HG03060 (cell line): ENCODE data around the gene PCCA.
"Not testable (repeated sequence)": the region's sequence is repeated elsewhere in the genome, so short reads cannot be mapped to it uniquely, and the experiment has no call there.

Experiments
- ATAC-seq: cut with Tn5 transposase; IDR thresholded peaks from one replicate; pipeline ENCODE4 v1.9.1; 2021; ENCODE audit warnings: low read depth, moderate number of reproducible peaks; ENCODE audit not compliant: unreplicated experiment

The PCCA gene

DNA sequence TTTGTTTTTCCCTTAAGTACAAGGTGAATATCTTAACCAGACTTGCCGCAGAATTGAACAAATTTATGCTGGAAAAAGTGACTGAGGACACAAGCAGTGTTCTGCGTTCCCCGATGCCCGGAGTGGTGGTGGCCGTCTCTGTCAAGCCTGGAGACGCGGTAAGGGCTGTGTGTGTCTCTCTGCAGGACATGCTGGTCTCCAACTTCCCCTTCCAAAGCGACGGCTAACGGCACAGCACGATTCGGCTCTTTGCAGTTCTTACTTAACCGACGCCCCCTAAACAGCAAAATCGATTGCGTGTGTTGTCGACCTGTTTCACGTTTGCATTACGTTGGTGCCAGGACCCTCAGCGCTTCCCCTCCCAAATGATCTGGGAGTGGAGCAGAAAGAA lies 426.5 kb downstream of the PCCA start:
- ATAC-seq = no peak

DNA sequence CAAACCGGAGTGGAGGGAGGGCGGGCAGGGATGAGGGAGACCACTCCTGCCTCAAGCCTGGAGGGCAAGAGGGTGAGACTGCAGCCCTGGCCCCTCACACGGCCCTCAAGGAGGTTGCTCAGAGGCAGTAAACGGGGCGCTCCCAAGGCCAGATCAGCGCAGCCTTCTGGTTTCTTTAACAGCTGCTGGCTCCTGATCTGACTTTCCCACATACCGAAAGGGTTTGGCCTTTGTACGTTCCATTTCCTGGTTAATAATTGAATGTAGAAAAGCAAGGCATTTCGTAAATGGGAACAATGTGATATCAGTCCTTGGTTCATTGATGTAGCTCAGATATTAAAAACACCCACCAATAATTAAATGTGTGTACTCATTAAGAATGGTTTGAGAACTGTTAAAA lies 428.2 kb downstream of the PCCA start:
- ATAC-seq = no peak

DNA sequence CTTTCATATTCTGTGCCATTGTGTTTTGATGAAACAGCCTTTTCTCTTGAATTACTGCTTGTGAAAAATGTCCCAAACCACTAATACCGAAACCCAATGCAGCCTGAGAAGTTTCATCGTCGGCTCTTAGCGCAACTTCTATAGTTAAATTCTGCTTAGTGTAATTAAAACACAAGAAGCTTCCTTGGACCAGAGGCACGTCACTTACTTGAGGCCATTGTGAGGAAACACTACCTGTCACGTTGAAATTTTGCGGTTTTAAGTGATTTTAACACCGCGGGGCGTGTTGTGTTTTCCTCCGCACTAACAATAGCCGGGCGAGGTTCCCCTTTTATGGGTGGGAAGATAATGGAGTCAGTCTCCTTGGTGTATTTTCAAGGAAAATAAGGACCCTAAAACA lies 428.8 kb downstream of the PCCA start:
- ATAC-seq = no peak

DNA sequence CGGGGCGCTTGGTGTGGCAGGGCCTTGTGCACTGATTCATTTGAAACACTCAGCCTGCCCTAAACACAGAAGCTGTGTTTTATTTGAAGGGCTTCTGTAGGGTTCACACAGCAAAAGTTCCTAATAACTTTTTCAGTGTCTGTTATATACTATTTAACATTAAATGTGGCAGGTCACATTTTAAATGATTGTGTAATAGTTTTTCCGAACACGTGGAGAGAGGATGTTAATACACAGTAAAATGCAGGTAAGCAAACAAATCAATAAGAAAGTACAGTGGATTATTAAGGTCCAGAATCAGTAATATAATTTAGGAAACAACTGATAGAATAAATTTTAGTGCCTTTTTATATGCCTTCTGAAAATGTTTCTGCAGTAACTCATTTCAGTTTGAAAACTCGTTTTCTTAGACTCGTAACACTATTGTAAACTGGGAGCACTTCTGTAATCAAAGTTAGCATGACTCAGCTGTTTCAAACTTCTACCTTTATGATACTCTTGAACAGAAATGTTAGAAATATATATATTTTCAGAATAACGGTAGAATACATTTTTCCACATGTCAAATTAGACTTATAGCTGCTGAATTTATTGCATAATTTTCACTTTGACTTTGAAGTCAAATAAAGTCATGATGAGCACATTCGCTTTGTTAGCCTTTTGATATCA lies 429.6 kb downstream of the PCCA start:
- no peak for ATAC-seq

DNA sequence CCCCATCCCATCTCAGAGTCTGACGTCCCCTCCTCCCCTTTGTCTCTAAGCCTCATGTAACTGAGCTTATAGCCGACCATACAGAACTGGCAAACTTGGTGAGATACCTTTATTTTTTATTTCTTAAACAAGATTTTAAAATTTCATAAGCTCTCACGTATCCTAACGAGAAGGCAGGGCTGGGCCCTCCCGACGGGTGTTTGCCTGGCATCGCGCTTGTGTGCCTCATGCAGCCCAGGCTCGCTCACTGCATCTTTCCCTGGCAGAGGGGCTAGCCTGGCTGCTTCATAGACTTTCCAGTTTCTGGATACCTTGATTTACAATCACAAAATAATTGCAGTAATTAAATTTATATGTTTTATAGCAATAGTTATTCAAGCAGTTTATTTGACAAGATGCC lies 430.7 kb downstream of the PCCA start:
- no peak for ATAC-seq

DNA sequence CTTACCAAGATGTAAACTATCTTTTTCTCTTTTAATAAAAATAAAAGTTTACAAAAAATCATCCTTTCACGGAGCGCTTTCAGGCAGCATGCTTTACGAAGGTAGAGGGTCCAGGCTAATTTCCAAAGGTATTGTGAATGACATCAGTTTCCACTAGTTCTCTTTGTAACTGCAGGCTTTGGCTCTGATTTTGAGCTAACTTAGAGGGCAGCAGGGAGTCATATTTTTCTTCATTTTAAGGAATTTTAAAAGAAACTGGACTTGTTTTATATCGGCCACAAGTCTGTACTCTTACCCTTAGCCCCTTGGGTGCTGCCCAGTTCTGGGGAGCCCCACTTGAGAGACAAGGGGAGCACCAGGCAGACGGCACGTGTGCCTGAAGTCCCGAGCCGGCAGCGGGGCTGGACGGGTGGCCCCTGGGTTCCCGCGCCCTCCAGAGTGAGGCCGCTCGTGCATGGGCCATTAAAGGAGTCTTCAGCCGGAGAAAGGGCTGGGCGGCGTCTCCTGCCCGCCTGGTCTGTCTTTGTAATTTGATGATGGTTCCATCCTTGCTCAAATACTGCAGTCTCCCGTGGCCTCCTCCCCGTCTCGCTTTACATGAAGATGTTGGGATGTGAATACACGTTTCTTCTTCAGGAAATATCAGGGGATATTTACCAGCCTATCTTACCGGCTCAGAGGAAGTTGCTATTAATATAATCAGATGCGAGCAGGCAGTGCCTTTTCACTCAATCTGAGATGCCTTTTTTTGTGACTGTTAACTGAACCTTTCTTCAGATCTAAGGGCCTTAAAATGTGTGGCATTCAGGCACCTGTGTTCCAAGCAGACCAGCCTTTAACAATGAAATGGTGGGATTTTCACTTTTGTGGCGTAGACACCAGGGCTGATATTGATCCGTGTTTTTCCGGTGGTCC lies 432.3 kb downstream of the PCCA start:
- no peak for ATAC-seq

DNA sequence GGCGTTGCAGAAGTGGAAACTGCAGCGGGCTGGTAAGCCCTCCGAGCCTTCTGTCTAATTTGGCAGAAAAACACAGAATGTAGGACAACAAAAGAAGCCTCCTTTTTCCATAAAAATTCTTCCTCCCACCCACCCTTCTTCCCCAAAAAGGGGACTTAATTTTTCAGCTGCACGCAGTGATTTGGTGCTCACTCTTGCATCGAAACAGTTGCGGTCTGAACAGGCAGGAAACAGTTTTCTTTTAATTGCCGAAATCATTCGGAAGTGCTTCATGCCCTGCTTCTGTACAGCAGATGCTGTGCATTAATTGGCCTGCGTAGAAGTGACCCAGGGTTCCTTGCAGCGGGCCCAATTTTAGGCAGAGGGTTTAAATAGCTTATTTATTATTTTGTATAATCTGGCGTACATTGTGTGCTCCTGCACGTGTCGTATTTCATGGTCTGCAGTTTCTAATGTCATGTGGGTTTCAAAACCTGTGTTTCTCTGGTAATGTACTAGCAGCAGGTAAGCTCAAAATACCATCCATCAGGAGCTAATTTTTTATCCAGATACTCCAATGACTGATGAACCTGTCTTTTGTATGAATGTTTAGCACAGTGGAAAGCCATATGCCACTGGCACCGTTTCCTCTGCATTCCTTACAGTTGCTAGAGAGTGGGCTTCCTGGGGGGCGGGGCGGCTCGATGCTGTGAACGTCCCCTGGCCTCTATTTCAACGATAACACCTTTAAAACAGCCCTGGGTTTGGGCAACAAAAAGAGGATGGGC lies 433.1 kb downstream of the PCCA start:
- no peak for ATAC-seq

DNA sequence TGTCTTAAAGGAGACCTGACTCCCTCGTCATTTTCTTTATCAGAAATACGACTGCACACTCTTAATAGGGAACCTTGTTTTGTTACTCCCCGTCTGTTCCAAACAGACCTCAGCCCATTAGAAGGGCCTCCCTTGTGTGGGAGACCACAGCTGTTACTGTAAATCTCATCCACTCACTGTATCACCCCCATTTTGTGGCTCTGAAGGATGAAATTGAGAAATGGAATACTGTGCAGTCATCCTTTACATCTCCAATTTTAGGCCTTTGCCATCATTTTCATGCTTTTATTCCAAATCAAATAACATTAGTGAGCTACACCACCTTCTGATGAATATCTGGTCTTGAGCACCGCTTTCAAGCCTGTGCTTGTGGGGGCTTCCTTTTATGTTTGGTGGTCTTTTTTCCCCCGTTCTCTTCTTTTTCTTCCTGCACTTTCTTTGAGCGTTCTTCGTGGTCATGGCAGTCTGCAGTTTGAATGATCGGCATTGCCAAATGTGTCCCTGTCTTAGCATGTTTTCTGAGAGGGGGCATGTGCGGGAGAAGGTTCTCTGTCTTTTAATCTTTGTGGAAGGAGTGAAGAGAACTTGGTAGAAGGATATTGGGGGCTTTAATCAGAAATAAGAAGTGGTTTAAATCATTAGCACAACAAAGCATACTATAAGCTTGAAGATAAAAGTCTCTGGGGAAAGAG lies 433.9 kb downstream of the PCCA start:
- ATAC-seq = no peak

DNA sequence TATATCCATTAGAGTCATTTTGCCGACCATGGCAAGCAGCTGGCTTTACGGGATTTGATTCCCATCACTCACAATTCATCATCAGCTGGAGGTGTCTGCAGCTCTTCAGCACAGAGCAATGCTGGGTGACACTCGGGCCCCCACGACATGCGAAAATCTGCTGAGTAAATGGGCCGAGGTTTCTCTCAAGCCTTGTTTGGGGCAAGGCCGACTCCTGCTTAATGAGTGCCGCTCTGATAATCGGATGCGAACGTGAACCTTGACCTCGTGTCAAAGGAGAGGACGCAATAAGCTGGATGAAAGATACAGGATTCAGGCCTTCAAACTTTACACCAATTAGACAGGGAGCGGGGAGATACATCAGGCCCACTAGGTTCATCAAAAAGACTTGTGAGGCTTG lies 434.5 kb downstream of the PCCA start:
- no peak for ATAC-seq

DNA sequence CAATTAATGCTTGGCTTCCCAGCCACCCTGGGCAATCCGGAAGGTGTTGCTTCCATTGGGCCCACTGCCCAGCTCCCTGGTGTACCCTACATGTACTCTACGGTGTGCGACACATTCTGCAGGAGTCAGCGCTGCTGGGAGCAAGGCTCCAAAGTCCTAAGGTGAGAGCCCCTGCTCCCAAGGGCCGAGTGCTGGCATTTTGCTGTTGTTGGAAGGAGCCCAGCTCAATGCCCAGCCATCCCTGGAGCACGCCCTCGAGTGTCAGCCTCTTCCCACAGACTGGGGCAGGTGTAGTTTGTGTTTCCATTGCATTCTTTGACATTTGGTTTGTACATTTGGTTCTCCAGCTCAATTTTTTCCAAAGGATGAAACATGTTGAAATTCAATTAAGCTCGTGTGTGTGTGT lies 435.1 kb downstream of the PCCA start:
- ATAC-seq = no peak

DNA sequence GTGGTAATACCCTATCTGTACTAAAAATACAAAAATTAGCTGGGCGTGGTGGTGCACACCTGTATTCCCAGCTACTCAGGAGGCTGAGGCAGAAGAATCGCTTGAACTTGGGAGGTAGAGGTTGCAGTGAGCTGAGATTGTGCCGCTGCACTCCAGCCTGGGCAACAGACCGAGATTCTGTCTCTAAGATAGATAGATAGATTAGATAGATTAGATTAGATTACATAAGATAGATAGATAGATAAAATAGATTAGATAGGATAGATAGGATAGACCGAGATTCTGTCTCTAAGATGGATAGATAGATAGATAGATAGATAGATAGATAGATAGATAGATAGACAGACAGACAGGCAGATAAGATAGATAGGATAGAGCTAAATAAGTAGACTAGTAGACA lies 435.8 kb downstream of the PCCA start:
- not testable (repeated sequence) for ATAC-seq

DNA sequence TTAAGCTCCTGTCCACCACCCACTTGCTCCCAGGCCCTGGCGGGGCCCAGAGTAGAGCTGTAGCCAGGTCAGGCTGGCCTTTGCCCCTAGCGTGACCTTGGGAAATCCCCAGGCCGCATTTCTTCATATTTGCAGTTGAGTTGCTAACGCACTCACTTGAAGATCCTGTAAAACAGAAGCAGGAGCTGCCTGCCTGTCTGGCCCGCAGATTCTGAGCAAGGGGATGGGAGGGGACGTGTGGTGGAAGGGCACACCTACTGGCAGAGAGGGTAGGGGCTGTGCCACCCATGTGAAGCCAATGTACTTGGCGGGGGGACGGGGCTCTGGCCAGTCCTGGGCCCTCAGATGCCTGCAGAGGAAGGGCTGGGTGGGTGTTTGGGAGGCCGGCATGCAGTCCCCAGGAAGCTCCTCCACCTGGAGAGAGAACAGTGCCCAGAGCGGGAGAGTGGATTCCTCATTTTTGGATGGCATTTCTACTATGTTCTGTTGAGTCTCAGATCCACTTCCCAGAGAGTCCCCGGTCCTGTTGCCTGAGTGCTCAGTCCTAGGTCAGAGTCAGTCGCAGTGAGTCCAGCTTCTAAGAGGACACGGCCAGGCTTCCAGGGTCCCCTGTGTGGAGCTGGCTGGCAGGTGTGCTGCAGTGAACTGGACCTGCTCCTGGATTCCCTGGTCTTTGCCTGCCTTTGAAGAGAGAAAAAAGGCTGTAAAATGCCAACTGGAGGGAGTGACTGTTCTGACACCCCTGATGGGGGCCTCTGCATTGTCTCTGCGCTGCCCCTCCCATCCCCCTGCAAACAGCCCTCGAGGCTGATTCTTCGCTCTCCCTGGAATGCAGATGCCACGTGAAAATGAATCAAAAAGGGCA lies 436.8 kb downstream of the PCCA start:
- ATAC-seq = no peak

DNA sequence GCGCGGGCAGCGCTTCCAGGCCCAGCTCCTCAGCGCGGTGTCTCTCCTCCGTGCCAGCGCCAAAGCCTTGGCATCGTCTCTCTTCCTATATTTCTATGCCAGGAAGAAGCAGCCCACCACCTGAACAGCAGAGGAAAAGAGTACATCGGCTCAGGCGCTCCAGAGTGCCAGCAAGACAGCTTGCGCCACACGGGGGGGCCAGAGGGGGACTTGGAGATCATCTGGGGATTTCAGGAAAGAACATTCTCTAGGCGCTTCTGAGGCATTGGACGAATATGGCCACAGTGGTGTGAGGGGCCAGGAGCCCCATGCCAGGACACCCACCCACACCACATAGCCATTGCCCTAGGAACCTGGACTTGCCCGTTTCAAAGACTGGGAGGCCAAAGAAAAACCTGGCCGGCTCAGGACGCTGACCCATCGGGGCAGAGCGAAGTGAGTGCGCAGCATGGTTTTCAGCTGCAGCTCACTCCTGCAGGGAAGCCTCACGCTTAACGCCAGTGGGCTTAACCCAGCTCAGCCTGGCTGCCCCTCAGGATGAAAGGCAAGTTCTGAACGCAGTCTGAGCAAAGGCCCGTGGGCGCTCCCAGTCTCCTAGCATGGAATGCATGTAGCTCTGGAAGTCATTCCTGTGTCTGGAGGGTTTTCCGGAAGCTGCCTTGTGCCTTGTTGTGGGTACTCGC lies 437.6 kb downstream of the PCCA start:
- ATAC-seq = no peak

DNA sequence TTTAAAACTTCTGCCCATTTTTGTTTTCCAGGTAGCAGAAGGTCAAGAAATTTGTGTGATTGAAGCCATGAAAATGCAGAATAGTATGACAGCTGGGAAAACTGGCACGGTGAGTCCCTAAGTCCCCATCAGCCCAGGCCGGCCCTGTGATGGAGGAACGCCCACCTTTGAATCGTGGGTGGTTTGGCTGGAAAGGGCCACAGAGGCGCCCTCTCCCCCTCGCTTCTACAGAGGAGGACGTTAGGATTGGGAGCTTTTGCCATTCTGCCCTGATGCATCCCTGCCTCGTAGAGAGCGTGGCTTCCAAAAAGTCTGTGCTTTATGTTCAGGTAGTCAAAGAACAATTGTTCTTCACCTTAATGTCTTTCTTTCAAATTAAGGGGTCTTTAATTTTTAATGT lies 438.8 kb downstream of the PCCA start:
- no peak for ATAC-seq

DNA sequence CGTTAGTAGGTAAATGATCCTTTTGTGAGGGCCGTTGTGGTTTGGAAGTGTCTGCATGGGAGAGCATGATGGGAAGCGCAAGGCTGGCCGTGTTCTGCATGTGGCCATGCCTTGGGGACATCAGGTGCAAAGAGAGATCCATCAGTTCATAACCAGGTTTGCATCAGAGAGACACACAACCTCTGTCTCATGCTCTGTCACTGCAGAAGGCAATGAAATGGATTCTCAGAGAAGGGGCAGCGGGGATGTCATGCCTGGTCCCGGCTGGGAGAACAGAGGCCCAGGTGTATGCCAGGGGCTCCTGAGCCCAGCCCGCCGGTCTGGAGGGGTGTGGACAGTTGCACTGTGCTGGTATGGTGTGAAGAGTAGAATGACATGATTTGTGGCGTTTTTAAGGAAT lies 439.5 kb downstream of the PCCA start:
- ATAC-seq = no peak

DNA sequence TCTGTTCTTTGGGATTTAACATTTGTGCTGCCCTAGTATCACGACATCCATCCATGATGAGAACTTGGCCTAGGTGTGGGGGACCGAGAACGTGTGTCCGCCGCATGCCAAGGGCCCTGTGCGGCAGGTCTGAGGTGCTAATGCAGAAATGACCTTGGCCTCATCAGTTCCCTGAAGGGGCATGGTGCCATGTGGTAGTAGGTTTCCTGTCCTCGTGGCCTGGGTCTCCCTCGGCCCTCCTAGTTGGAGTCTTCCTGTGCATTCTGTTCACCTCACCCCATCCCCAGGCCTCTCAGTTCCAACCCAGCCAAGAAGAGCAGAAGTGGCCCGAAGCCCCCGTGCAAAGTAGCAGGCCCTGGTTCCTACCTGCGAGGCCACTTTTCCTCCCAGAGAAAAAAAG lies 439.9 kb downstream of the PCCA start:
- ATAC-seq = no peak

DNA sequence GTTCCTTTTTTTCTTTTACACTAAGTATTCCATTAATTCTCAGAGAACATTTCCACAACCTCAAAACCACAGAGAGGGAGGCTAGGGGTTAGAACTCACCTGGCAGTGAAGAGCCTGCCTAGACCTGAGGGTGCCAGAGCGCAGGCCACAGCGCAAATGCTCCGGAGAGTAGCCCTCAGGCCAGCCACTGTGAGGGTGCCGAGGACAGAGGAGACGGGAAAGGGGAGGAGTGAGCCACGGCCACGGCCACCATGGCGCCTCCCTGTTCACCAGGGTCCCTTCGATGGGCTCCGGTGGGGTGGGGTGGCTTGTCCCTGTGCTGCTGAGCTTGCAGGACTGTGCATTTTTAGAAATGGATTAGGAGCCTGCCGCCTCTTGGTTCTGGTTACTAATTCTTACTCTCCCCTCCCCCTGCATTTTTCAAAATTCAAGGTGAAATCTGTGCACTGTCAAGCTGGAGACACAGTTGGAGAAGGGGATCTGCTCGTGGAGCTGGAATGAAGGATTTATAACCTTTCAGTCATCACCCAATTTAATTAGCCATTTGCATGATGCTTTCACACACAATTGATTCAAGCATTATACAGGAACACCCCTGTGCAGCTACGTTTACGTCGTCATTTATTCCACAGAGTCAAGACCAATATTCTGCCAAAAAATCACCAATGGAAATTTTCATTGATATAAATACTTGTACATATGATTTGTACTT lies 440.9 kb downstream of the PCCA start:
- ATAC-seq = no peak

DNA sequence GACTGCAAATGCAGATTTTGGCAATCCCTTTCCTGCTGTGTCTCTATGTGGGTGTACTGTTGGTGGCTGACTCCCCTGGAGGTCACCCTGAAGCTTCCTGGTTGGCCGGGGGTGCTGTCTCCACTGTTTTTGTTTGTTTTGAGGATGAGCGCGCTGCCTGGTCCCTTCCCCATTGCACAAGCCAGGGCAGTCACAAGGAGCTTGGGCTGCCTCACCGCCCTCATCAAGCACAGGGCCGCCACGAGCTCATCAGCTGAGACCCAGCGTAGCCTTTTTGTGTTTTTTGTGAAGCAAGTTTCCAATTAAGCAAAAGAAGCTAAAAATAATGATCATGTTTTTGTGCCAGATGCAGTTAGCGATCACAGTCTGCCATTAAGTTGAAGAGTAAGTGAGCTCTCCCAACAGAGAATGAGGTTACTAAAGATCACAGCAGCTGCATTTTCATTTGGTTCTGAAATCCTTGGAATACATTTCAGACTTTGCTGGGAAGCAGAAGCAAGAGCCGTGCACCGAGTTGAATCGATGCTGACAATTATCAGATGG lies 441.8 kb downstream of the PCCA start:
- no peak for ATAC-seq
